ENCODE data around the gene SF3A2.
A peak's percentile ranks its signal among the peaks of the same experiment; 100 is the strongest.
"Not testable (repeated sequence)": the region's sequence is repeated elsewhere in the genome, so short reads cannot be mapped to it uniquely, and the experiment has no call there.

SF3A2 gene, protein sequence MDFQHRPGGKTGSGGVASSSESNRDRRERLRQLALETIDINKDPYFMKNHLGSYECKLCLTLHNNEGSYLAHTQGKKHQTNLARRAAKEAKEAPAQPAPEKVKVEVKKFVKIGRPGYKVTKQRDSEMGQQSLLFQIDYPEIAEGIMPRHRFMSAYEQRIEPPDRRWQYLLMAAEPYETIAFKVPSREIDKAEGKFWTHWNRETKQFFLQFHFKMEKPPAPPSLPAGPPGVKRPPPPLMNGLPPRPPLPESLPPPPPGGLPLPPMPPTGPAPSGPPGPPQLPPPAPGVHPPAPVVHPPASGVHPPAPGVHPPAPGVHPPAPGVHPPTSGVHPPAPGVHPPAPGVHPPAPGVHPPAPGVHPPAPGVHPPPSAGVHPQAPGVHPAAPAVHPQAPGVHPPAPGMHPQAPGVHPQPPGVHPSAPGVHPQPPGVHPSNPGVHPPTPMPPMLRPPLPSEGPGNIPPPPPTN

DNA sequence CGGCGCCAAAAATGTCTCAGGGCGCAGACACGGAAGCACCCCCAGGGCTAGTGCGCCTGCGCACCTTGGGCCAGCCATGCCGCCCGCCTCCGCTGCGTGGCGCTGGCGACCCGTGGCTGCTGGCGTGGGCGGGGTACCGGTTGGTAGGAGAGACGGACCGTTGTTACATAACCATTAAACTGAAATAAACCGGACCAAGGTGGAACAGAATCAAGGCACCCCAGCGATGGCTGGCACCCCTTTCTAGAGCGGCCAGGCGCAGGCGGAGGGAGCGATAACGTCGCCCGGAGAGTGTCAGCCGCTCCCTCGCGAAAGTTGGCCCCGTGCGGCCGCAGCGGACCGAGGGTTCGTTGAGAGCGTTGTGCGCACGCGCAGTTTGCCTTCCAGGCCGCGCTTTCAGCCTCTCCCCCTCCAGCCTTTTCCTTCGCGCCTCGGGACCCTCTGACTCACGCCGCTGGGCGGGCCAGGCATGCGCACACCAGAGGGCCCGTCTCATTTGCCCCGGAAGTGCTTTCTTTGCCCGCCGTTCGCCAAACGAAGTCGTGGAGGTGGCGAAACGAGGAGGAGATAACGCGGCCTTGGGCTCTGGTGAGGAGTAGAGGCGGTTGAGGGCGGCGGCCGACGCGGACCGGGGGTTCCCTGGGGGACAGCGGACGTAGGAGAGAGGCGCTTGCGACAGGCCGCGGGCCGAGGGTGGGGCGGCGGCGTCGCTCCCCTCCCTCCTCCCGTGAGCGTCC, at the start of gene SF3A2, which contains the start of gene PLEKHJ1:
SF3A2 (plus strand) TSS at position 511 of the 737 bp plus-strand sequence. CDS start 6,595 bp downstream, outside the sequence.
PLEKHJ1 (minus strand) TSS at position 16 of the 737 bp plus-strand sequence. CDS start 81 bp downstream, outside the sequence.
- DNase-seq, result peak; percentile 94

DNA sequence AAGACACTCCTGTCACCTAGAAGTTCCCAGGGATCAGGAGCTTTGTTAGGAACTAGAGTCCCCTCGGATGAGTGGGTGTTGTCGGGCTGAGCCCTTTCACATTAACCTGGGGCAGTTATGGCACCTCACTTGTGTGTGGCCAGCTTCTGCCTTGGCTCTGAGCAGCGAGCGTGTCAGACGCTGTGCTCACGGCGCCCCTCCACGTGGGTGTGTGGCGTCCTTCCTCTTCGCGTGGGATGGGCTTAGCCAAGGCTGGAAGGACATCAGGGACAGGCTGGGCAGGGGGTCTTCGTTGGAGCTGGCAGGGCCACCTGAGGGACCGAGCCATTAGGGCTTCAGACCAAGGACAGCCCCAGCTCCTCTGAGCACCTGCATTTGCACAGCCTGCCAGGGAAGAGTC, 49.5 kb upstream of the SF3A2 start:
- no peak for DNase-seq

DNA sequence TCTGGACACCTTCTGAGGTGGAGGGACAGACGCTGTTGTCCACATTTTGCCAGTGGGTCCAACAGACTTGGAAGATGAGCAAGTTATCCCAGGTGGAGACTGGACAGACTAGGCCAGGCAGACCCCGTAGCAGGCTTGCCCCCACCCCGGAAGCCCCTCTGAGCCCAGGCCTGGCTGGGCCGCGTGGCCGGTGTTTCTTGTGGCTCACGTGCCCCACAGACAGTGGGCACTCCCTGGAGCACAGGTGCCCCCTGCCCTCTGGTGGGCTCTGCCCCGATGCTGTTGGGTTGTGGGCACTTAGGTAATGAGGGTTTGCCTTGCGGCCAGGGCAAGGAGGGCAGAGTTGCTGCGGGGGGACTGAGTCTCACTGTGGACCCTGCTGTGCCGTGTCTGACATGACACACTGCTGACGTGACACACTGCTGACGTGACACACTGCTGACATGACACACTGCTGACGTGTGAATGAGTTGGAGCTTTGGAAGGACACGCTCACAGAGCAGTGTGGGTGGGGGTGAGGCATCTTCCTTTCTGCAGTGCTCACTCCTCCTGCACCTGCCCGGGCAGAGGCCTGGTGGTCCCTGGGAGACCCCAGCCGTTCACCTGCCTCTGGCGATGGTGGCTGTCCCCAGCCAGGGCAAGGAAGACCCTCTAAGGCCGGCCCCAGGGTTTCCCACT, 47.8 kb upstream of the SF3A2 start:
- no peak for DNase-seq

DNA sequence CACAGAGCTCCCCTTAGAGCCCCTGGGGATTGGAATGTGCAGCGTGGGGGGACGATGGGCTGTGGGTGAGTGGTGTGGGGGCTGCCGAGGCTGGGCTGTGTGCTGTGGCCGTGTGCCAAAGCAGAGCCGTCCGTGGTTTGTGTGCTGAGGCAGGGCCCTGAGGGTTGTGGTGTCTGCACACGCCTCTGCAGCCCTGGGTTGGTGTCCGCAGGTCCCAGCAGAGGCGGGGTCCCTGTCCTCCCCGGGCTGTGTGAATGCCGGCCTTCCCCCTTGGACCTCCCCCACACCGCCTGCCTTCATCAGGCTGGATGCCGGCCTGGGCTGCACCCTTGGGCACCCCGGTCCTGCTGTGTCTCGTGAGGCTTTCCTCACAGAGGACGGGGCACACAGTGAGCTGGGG, 46.7 kb upstream of the SF3A2 start:
- no peak for DNase-seq

DNA sequence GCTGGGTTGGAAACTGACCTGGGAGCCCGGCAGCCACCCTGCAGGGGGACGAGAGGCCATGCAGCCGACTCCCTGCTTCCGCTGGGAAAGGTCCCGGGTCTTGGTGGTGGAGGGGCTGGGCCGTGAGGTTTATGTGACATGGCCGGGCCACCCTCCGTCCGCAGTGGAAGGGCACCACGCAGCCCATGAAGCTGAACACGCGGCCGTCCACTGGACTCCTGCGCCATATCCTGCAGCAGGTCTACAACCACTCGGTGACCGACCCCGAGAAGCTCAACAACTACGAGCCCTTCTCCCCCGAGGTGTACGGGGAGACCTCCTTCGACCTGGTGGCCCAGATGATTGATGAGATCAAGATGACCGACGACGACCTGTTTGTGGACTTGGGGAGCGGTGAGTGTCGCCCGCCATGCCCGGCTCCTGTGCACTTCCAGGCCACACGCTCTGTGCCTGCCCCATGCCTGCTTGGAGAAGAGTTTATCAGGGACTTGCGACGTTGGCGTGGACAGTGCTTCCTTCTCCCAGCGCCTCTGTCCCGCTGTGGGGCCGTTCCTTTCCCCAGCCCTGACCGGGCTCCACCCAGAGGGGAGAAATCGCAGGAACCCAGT, 45.7 kb upstream of the SF3A2 start:
- DNase-seq, result no peak

DNA sequence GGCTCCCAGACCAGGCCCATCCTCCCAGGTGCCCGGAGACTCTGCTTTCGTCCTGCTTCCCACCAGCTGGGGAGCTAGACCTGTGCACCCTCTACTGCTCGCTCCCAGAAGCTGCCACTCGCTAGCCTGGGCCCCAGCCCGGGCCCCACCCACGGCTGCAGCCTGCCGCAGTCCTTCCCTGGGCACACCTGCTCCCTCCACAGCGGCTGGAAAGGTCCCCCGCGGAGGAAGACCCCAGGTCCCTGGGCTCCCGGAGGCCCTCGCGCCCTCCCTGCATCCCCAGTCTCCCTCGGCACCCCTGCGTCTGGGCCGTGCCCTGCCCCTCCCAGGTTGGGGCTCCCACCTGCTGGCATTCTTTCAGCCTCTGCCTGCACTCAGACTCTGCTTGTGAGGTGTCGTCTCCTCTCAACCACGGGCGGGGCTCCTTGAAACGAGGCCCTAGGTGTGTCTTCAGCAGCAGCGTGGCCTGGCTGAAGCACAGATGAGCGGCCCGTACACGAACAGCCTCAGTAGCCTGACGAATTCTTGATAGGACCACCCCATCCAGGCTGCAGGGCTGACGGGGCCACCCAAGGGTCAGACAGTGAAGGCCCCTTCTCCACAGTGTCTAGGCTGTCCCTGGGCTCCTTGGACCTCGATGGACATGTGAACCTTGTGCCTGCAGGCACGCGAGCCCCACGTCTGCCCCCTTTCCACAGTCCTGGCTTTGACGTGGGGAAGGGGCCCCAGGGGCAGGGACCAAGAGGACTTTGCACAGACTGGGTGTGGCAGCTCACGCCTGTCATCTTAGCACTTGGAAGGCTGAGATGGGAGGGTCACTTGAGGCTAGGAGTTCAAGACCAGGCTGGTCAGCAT, 44.9 kb upstream of the SF3A2 start:
- DNase-seq, result no peak

DNA sequence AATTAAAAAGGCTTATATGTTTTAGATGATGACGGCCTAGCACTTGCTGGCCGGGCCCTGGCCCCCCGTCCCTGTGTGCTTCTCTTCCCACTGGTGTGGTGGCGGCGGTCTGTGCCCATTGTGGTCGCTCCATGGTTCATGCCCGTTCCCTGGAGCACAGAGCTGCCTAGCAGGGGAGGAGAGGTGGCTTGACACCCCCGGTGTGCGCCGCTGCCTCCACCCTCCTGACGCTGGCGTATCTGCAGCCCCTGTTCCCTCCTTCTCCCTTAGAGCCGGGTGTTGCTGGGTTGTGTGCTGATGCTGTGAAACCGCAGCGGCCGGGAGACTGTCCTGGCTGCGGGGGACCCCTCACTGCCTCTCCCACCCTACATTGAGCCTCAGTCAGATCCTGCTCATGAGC, 43.8 kb upstream of the SF3A2 start:
- no peak for DNase-seq

DNA sequence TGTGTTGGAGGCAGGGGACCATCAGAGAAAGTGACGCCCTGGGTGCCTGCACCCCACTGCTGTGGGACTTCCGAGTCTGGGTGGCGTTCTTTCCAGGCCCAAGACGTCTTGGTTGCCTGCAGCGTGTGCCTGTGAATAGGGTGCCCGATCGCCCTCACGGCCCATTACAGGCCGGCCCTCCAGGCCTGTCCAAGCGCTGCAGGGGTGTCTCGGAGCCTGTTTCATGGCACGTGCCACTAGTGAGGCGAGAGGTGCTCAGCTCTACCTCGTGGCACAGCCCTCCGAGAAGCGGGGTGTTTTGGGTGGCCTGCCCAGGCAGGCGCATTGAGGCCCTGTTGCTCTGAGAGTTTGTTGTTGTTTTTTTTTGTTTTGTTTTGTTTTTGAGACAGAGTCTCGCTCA, 42.8 kb upstream of the SF3A2 start:
- DNase-seq, result no peak

DNA sequence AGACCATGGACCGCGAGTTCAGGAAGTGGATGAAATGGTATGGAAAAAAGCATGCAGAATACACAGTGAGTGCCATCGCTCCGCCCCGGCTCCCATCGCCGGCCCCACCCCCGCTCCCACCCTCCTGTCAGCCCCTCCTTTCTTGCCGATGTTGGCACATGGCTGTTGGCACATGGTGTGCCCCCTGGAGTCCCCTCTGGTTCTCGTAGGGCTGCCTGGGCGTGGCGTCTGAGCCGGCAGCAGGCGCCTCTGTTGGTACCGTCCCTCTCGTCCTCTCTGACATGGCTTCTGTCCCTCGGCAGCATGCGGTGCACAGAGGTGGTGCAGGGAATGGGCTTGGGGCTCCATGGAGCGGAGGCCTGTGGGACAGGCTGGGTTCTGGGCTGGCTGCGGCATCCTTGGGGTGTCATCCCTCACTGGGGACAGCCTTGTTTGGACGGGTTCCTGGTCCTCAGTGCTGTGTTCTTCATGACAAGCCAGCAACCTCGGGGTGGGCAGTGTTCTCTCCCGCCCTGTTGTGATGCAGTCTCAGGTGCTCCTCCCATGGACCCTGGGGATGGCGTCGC, 42.0 kb upstream of the SF3A2 start:
- no peak for DNase-seq

DNA sequence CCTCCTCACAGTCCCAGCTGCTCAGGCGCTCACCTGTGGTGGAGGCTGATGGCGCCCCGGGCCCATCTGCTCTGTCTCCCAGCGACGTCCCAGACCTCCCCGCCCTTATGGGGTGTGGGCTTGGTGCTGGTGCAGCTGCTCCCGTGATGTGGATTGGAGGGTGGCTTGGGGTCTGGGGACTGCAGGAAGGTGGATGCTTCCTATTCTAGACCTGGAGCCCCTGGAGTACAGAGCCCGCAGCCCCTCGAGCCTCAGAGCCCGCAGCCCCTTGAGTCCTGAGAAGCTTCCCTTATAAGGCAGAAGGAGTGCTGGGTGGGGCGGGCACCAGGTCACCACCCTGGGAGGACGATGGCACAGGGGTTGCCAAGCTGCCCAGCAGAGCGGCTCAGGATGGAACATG, 41.3 kb upstream of the SF3A2 start:
- no peak for DNase-seq

DNA sequence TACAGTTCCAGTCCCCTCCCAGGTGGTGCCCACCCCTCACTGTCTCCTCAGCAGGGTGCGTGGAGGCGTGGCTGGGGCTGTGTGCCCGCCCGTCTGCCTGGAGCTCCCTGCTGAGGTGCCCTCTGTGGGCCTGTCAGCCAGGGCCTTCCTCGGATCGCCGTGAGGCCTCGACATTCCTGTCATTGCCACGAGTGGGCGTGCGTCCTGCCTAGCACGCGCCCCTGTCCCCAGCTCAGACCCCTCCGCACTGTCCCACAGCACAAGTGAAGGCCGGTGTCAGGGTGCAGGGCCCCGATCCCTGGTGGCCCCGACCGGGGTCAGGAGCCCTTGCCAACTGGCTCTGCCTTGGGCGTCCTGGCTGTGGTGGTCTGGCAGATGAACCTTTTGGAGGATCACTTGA, 40.7 kb upstream of the SF3A2 start:
- no peak for DNase-seq

DNA sequence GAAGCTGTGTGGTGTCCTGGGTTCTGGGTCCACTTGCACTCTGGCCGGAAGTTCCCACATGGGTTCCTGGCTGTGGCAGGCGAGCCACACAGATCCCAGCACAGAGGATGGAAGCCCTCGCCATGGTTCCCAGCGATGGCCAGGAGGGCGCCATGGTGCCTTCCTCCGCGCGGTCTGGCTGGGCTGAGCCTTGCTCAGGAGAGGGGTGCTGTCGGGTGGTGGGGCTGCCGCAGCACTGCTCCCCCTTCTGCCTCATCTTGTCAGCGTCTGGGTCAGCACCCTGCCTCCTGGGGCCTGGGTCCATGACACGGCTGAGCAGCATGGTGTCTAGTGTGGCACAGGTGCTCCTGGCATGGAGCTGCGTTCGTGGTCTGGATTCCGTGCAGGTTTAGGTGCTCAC, 39.4 kb upstream of the SF3A2 start:
- no peak for DNase-seq

DNA sequence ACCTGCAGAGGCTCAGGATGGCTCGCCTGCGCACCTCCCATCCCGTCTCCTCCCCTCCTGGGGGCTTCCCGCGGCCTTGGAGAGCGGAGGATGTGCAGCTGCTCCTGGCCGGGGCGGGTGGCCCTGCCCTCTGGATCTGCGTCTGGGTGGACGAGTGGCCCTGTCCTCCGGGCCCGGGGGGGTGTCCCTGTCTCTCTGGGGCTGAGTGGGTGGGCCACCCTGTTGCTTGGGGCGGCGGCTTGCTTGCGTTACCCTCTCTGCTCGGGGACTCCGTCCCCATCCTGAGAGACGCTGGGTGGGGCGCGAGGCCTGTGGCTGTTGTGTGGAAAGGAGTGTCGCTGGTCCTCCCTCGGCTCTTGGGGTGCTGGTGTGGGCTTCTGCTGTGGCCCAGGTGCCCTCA, 38.3 kb upstream of the SF3A2 start:
- DNase-seq, result no peak

DNA sequence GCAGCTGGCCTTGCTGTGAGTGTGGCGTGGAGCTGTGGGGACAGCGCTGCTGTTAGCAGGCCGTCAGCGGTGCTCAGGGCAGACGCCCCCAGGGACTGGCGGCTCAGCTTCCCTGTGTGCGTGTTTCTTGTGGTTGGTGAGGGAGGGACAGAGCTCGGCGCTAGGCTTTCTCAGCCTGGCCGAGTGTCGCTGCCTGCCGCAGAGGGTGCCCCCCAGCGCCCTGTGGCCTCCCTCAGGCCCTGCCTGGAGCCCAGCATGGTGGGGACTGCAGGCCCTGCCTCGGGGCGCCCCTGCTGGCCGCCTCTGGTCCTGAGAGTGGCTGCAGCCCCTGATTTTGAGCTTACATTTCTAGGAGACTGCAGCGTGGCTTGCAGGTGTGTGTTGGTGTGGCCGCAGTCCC, 37.4 kb upstream of the SF3A2 start:
- no peak for DNase-seq

DNA sequence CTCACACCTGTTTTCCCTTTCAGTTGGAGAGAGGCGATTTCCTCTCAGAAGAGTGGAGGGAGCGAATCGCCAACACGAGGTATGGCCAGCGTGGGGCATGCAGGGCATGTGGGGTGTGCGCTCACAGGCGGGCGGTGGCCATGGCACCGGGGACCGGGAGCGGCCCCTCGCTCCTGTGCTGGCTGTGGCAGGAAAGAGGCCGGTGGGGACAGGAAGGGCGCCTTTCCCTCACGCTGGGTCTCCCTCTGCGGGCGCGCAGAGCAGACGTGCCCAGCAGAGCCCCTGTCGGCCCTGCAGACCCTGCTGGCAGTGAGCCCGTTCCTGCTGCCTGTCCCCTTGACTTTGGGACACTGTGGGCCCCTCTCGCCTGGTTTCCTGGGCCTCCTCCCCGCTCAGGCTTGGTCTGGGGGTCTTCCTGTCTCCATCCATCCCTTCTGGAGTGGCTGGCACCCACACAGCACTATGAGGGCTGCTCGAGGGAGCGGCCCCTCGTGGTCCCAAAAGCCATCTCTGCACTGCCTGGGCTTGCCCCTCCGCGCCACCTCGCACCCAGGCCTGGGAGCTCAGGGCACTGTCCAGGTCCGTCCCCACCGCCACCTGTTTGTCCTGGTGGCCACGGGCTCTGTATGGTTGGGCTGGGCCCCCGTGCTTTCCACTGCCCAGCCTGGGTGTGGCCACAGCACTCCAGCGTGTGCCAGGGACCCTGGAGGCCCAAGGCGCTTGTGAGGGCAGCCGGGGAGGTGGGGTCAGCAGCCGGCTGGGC, 36.6 kb upstream of the SF3A2 start:
- no peak for DNase-seq

DNA sequence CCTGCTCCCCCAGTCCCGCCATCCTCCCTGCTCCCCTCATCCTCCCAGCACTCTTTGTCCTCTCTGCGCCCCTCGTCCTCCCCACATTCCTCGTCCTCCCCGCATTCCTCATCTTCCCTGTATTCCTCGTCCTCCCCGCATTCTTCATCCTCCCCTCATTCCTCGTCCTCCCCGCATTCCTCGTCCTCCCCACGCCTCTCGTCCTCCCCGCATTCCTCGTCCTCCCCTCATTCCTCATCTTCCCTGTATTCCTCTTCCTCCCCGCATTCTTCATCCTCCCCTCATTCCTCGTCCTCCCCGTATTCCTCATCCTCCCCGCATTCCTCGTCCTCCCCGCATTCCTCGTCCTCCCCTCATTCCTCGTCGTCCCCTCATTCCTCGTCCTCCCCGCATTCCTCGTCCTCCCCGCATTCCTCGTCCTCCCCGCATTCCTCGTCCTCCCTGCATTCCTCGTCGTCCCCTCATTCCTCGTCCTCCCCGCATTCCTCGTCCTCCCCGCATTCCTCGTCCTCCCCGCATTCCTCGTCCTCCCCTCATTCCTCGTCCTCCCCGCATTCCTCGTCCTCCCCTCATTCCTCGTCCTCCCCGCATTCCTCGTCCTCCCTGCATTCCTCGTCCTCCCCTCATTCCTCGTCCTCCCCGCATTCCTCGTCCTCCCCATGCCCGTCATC, 35.9 kb upstream of the SF3A2 start:
- not testable (repeated sequence) for DNase-seq

DNA sequence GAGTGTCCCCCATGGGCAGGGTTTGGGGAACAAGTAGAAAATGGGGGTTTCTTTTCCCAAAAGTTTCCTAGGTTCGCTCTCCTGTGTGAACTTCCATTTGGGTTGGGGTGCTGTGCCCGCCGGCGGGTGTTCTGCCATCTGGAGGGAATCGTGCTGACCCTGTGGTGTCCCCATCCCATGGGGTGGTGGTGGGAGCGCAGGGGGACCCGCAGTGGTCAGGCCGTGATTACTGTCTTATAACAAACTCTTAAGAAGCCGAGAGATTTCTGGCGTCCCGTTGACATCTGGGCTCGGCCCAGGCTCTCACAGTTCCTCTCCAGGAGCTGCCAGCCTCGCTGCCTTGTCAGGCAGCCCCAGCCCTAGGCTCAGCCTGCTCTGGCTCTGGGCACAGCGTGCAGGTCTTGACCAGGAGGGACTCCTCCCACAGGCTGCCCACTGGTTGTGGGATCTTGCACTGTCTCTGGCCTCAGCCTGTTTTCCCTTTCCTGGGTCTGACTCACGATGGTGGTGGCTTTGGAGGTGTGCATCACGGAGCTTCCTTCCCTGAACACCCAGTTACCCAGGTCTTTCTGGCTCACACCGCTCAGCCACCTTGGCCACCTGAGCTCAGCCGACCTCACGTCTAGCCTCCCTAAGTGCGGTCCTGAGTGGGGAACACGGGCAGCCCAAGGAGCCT, 35.0 kb upstream of the SF3A2 start:
- DNase-seq, result no peak

DNA sequence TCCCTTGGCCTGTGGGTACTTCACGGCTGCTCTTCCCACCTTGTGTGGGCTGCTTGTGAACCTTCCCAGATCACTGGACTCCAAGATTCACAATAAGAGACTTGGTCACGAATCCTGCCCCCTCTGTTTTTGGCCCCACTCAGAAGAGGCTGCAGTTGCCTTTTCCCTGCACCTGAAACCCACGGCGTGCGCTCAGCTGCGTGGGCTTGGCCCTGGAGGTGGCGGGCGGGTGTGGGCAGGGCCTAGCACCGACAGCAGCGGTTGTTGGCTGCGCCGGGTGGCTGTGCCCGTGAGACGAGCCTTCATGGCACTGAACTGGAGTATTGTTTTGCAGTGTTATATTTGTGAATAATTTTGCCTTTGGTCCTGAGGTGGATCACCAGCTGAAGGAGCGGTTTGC, 34.3 kb upstream of the SF3A2 start:
- no peak for DNase-seq

DNA sequence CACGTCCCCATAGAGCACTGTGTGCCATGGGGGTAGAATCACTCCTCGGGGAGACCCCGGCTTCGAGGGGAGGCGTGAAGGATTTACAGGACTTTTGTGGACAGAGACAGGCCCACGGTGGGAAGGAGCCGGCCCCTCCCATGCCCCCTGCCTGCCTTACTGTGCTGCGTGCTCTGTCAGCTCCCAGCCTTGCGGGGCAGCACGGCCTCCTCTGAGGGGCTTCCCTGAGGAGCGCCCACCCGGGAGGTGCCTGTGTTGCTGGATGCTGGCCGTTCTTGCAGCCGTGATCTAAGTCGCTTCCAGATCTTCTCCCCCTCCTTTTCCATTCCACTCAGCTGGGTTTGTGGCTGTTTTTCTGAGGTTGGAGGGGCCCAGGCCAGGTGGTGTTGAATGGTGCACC, 29.6 kb upstream of the SF3A2 start:
- no peak for DNase-seq
